ENCODE measurements around the gene STBD1. TPM values are rescaled to one million over a fixed set of nuclear protein-coding genes. Genes with fewer than 3 reads are reported as not detected.
"Not testable (repeated sequence)": the region's sequence is repeated elsewhere in the genome, so short reads cannot be mapped to it uniquely, and the experiment has no call there.

The STBD1 gene
- total RNA-seq, 1 donor from 2014 or later, result 2.4 TPM

- Mint-ChIP-seq H3K9me3 (ENCODE audit: unreplicated experiment) (peaks cover 11% of the 10 kb centered on the region), H3K27ac (ENCODE audit: unreplicated experiment) (no peak overlapping the region), H3K27me3 (ENCODE audit: unreplicated experiment) (peaks cover 54% of the 10 kb centered on the region), H3K36me3 (ENCODE audit: unreplicated experiment) (peaks cover 2% of the 10 kb centered on the region), H3K4me1 (ENCODE audit: unreplicated experiment) (no peaks in the 10 kb centered on the region), H3K4me3 (ENCODE audit: unreplicated experiment) (no peak overlapping the region)
- TF ChIP-seq CTCF (IDR thresholded peaks at IDR 0.05), result no peak
- no peak for DNase-seq (ENCODE audit: extremely low spot score, unreplicated experiment)
Measured at GRCh38 chr4:76354517-76355473, 48.3 kb downstream of the STBD1 start.

- Mint-ChIP-seq H3K9me3 (ENCODE audit: unreplicated experiment) (peaks cover 11% of the 10 kb centered on the region), H3K4me1 (ENCODE audit: unreplicated experiment) (no peaks in the 10 kb centered on the region), H3K27ac (ENCODE audit: unreplicated experiment) (no peak overlapping the region), H3K36me3 (ENCODE audit: unreplicated experiment) (peaks cover 2% of the 10 kb centered on the region), H3K4me3 (ENCODE audit: unreplicated experiment) (no peak overlapping the region), H3K27me3 (ENCODE audit: unreplicated experiment) (peaks cover 46% of the 10 kb centered on the region)
- no peak for DNase-seq (ENCODE audit: extremely low spot score, unreplicated experiment)
- no peak for TF ChIP-seq CTCF (IDR thresholded peaks at IDR 0.05)
Measured at GRCh38 chr4:76357981-76358380, 51.4 kb downstream of the STBD1 start.

GRCh38 chr4:76359881-76360466 is 53.4 kb downstream of the STBD1 start:
- not testable (repeated sequence) for H3K4me3 Mint-ChIP-seq (ENCODE audit: unreplicated experiment); H3K27ac Mint-ChIP-seq (ENCODE audit: unreplicated experiment); H3K36me3 Mint-ChIP-seq (ENCODE audit: unreplicated experiment); DNase-seq (ENCODE audit: extremely low spot score, unreplicated experiment); H3K4me1 Mint-ChIP-seq (ENCODE audit: unreplicated experiment)
- Mint-ChIP-seq H3K9me3 (ENCODE audit: unreplicated experiment) (peaks cover 11% of the 10 kb centered on the region), H3K27me3 (ENCODE audit: unreplicated experiment) (peaks cover 32% of the 10 kb centered on the region)

Other genes starting within 250 kb of the STBD1 start
- not detected in 2 replicates for gene ART3, start 232.0 kb upstream of the STBD1 start, total RNA-seq
- gene NUP54, start 158.3 kb upstream of the STBD1 start, total RNA-seq, result 36.7 and 37.8 TPM in 2 replicates
- 179 and 187 TPM in 2 replicates for gene SCARB2, start 92.9 kb upstream of the STBD1 start, total RNA-seq
- gene FAM47E, start 55.0 kb upstream of the STBD1 start, total RNA-seq, result 0.55 and 0.70 TPM in 2 replicates
- gene CCDC158, start 114.4 kb downstream of the STBD1 start, total RNA-seq, result not detected in 2 replicates
- 3.8 and 4.8 TPM in 2 replicates for gene SHROOM3, start 128.5 kb downstream of the STBD1 start, total RNA-seq

Data from osteocyte (in vitro differentiated cells).